K562 (cell line): ENCODE results near the gene DCAF7. TPM values are rescaled to one million over a fixed set of nuclear protein-coding genes. Genes with fewer than 3 reads are reported as not detected.

ENCODE experiments used
- ATAC-seq: fragments of 200-7000 bp; cut with Tn5 transposase; 3 replicates; pipeline ENCODE4 v1.9.1; 2020; ENCODE audit warnings: moderate library complexity
- BruUV-seq: library from RNA; stranded (reverse); fragments of 400-500 nt; replicated peaks from 2 replicates; lab custom pipeline; 2021; lab: Mats Ljungman, UMichigan
- CTCF ChIA-PET: fragments of 300-600 bp; formaldehyde crosslinking; extraction: SDS; loops from one replicate; lab custom pipeline; 2021; ENCODE audit warnings: low intra/inter-chr PET ratio; lab: Yijun Ruan, JAX
- POLR2A ChIA-PET: fragments of 300-600, 350-650 bp; sonication (Branson Sonifier 250); formaldehyde crosslinking; extraction: SDS; loops from one replicate; lab custom pipeline; 2021; ENCODE audit warnings: antibody characterized with exemption, inconsistent platforms; lab: Yijun Ruan, JAX
- DNase-seq, 4 experiments: peaks; one replicate each; pipeline versions ENCODE4 v3.0.0 to v3.0.0-alpha.2; 2011 to 2018; ENCODE audit warnings: low spot score in 3 of 4, mixed read lengths in 3 of 4; ENCODE audit errors: extremely low read depth in 1 of 4
- FAIRE-seq: peaks from 2 replicates; lab custom pipeline; 2011; peaks lifted over from hg19 to GRCh38; lab: Jason Lieb, UNC
- H2AFZ ChIP-seq: 2 replicates; pipeline ENCODE4 v1.6.0; 2011; ENCODE audit warnings: low read depth, low read length, control low read depth, inconsistent platforms
- H3K27ac ChIP-seq: fragments of 200-600 bp; 3 replicates; pipeline ENCODE4 v1.8.0; 2011; ENCODE audit warnings: low read depth, mild to moderate bottlenecking, control low read depth, inconsistent platforms, low read length, moderate library complexity, mixed read lengths; ENCODE audit errors: extremely low read depth
- H3K27me3 ChIP-seq, 2 experiments: fragments of 300-600 bp in 1 of 2; 2 replicates in 1 of 2; 3 replicates in 1 of 2; pipeline versions ENCODE4 v1.6.0 to v1.8.0; 2011; ENCODE audit warnings: inconsistent platforms in 2 of 2, low read length in 2 of 2, mild to moderate bottlenecking in 1 of 2, mixed read lengths in 1 of 2, moderate library complexity in 1 of 2; ENCODE audit not compliant: control insufficient read depth in 2 of 2, insufficient read depth in 2 of 2
- H3K36me3 ChIP-seq: fragments of 300-600 bp; 3 replicates; pipeline ENCODE4 v1.8.0; 2011; ENCODE audit warnings: mild to moderate bottlenecking, low read length, inconsistent platforms; ENCODE audit not compliant: control insufficient read depth, insufficient read depth
- H3K4me1 ChIP-seq, 2 experiments: fragments of 200-600 bp in 1 of 2; replicated peaks in 1 of 2; 2 replicates in 1 of 2; 3 replicates in 1 of 2; pipeline versions ENCODE4 v1.5.1 to v1.8.0; 2011; ENCODE audit warnings: inconsistent platforms in 2 of 2, low read length in 2 of 2, mild to moderate bottlenecking in 1 of 2, mixed read lengths in 1 of 2, moderate library complexity in 1 of 2; ENCODE audit not compliant: control insufficient read depth in 2 of 2, insufficient read depth in 2 of 2
- H3K4me2 ChIP-seq: 2 replicates; pipeline ENCODE4 v1.6.1; 2011; ENCODE audit warnings: low read length, control low read depth, inconsistent platforms, mixed read lengths; ENCODE audit not compliant: insufficient read depth
- H3K4me3 ChIP-seq: fragments of 200-600 bp; sonication (generic), shearing (Covaris generic); 2 replicates; pipeline ENCODE4 v1.5.1; 2016; ENCODE audit warnings: control low read depth, inconsistent platforms
- H3K79me2 ChIP-seq: fragments of 200-600 bp; 3 replicates; pipeline ENCODE4 v1.8.0; 2011; ENCODE audit warnings: low read length, inconsistent platforms; ENCODE audit not compliant: control insufficient read depth, insufficient read depth
- H3K9ac ChIP-seq, 2 experiments: 2 replicates each; pipeline versions ENCODE4 v1.6.0 to v1.6.1; 2011; ENCODE audit warnings: low read depth in 2 of 2, low read length in 2 of 2, control low read depth in 1 of 2, inconsistent platforms in 1 of 2, mild to moderate bottlenecking in 1 of 2, mixed read lengths in 1 of 2; ENCODE audit not compliant: insufficient read depth in 1 of 2
- H3K9me1 ChIP-seq: one replicate; pipeline ENCODE4 v1.6.0; 2011; ENCODE audit warnings: inconsistent platforms, mild to moderate bottlenecking, low read length, moderate library complexity; ENCODE audit not compliant: control insufficient read depth, insufficient read depth
- H3K9me3 ChIP-seq: replicated peaks from 2 replicates; pipeline ENCODE4 v1.5.1; 2011; ENCODE audit warnings: low read depth, low read length, inconsistent platforms; ENCODE audit not compliant: control insufficient read depth, insufficient read depth
- H4K20me1 ChIP-seq: replicated peaks from 2 replicates; pipeline ENCODE4 v1.6.1; 2011; ENCODE audit warnings: low read length, inconsistent platforms, mixed read lengths; ENCODE audit not compliant: control insufficient read depth, insufficient read depth
- CREM ChIP-seq: IDR thresholded peaks from 2 replicates; pipeline ENCODE4 v1.6.1; 2014; ENCODE audit warnings: antibody characterized with exemption, low read depth
- CTBP1 ChIP-seq: fragments of 450-650 bp; IDR thresholded peaks from 2 replicates; pipeline ENCODE4 v1.6.1; 2016; ENCODE audit warnings: borderline replicate concordance
- FOXP1 ChIP-seq: sonication (generic); formaldehyde crosslinking; IDR thresholded peaks from 2 replicates; pipeline ENCODE4 v1.8.0; 2022; ENCODE audit warnings: mild to moderate bottlenecking, missing genetic modification reagents
- MGA ChIP-seq: fragments of 450-650 bp; IDR thresholded peaks from 2 replicates; pipeline ENCODE4 v1.6.1; 2016; ENCODE audit warnings: mild to moderate bottlenecking, moderate library complexity
- NR1H2 ChIP-seq: sonication (generic); formaldehyde crosslinking; IDR thresholded peaks from 2 replicates; pipeline ENCODE4 v1.4.0; 2020; ENCODE audit warnings: mild to moderate bottlenecking, missing genetic modification reagents
- ZNF232 ChIP-seq: sonication (generic); formaldehyde crosslinking; IDR thresholded peaks from 2 replicates; pipeline ENCODE4 v1.8.0; 2022; ENCODE audit warnings: mild to moderate bottlenecking, missing genetic modification reagents
- ZNF347 ChIP-seq: fragments of 450-650 bp; formaldehyde crosslinking; IDR thresholded peaks from 2 replicates; pipeline ENCODE4 v1.4.0; 2020; ENCODE audit warnings: low read depth, mild to moderate bottlenecking, moderate library complexity
- WGBS: fragments of 100-300 bp; shearing (Covaris generic); methylation state at CpG from one replicate; pipeline ENCODE4 v1.1.6; 2016; ENCODE audit warnings: low coverage, mixed read lengths; ENCODE audit not compliant: insufficient coverage; ENCODE audit errors: missing lambda C conversion rate; 5-methylcytosine and 5-hydroxymethylcytosine counted together
- in situ Hi-C: fragments of 300-500 bp; cut with MboI; formaldehyde crosslinking; loops from 4 replicates; pipeline ENCODE4 v1.15.0; 2018; ENCODE audit warnings: inconsistent platforms, mixed read lengths
- intact Hi-C: fragments of 100-400 bp; cut with micrococcal nuclease; formaldehyde crosslinking; loops from 2 replicates; pipeline ENCODE4 v1.14.2; 2022
- polyA plus RNA-seq, 8 experiments: library from polyadenylated mRNA; depleted of rRNA in 4 of 8; stranded (reverse) in 5 of 8; unstranded in 3 of 8; fragments of >200 nt; fragmentation: Nextera tagmentation in 2 of 8; fragmentation: Illumina TruSeq in 1 of 8; extraction: Ambion mirVana in 2 of 8; extraction: Trizol in 1 of 8; gene quantifications; 2 replicates each; pipeline versions ENCODE4 v1.2.1 to v1.2.3, GENCODE V29; 2011 to 2014; ENCODE audit warnings: inconsistent platforms in 1 of 8, missing spikeins in 1 of 8
- total RNA-seq, 7 experiments: library from RNA; depleted of rRNA in 6 of 7; stranded (reverse); fragments of >200 nt in 6 of 7; fragmentation: Illumina TruSeq in 2 of 7; extraction: Trizol in 2 of 7; gene quantifications; 2 replicates each; pipeline versions ENCODE4 v1.2.1 to v1.2.3, GENCODE V29; 2011 to 2021; ENCODE audit warnings: low replicate concordance in 1 of 7
- TF ChIP-seq, protein P1 (sequence below): fragments of 450-650 bp; formaldehyde crosslinking; IDR thresholded peaks from 2 replicates; pipeline ENCODE4 v1.4.0; 2020; ENCODE audit warnings: mild to moderate bottlenecking, mixed read lengths

Gene DCAF7
- total and polyA plus RNA-seq, 9 of the 15 experiments (the other 6 are each of a cell fraction or from before 2014, with no cell fraction given), result 30.8 to 123 (median 40.2) TPM

DNA sequence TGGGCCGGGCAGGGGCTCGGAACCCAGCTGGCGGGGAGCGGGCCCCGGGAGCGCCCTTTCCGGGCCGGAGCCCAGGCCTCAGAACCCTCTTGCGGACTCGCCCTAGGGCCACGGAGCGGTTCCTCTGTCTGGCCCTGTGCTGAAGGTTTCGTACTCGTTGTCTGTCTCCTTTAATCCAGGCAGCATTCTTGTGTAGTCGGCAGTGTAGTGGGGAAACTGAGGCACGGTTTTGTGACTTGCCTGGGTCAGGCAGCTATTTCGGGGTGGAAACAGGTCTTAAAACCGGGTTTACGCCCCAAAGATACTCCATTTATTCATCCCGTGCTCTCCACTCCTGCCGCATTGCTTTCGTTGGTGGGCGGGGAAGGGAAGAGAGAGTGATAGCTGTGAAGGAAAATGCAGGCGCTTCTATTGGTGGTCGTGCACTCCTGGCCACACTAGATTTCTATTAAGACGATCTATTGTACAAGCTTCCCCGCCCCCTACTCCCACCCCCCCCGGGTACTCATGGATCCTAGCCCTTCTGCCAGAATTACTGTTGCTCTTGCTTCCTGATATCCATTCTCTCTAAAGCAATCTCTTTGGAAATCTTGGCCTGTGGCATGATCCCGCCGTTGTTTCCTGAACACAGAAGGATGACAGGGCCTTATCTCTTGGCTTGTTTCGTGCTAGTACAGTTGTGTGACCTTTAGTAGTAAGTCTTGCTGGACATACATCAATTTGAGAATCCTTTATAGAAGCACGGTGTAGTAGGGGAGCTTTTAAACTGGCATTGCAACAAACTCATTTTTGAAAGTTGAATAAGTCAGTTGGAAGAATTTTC, 751 bp downstream of the DCAF7 start:
- H3K9ac ChIP-seq, result peak overlapping the region; percentile 93 to 98
- peaks cover 35% of the 10 kb centered on the region for H3K36me3 ChIP-seq
- ChIA-PET POLR2A (interaction anchor here (0.5 to 3.3 kb wide), 18 partner anchors 7 to 443 kb away, joined by 3 to 20 read pairs (median 4); partner anchors contain the start of genes CCDC47 and DDX42), CTCF (no interaction called here)
- peaks cover 35% of the 10 kb centered on the region for H4K20me1 ChIP-seq
- peak; percentile 42 for ATAC-seq
- no peaks in the 10 kb centered on the region for H3K27me3 ChIP-seq
- H3K4me2 ChIP-seq, result peak overlapping the region; percentile 94
- in situ Hi-C loops (no loop called here), intact Hi-C loops (loop anchor here (5.0 kb wide), 3 partner anchors 51 to 221 kb away; partner anchors contain the start of genes CCDC47, DDX42 and TACO1)
- peak; percentile 34 to 68 (median 45) for DNase-seq
- H3K9me1 ChIP-seq, result no peaks in the 10 kb centered on the region
- no peaks in the 10 kb centered on the region for H3K9me3 ChIP-seq
- H3K79me2 ChIP-seq, result peaks cover 63% of the 10 kb centered on the region
- H2AFZ ChIP-seq, result peak overlapping the region; percentile 82
- WGBS, result under 1% methylated on average over 32 of the region's 32 CpGs
- peaks cover 11 to 25% of the 10 kb centered on the region in 2 experiments for H3K4me1 ChIP-seq
- BruUV-seq, result TSS peak; percentile 67
- FAIRE-seq, result peak; percentile 71
- H3K4me3 ChIP-seq, result peak overlapping the region; percentile 85
- peak overlapping the region; percentile 95 for H3K27ac ChIP-seq
- TF ChIP-seq ZNF347 (no peak), MGA (no peak), CREM (0 out of 2 replicates have a peak, but pooled peaks have one; percentile 12), FOXP1 (CRISPR knock-in tag) (0 out of 2 replicates have a peak, but pooled peaks have one; percentile 77), ZNF232 (CRISPR knock-in tag) (no peak), CTBP1 (no peak), NR1H2 (CRISPR knock-in tag) (peak; percentile 92; the same call in 1 of the 2 replicates)
- TF ChIP-seq, protein P1, sequence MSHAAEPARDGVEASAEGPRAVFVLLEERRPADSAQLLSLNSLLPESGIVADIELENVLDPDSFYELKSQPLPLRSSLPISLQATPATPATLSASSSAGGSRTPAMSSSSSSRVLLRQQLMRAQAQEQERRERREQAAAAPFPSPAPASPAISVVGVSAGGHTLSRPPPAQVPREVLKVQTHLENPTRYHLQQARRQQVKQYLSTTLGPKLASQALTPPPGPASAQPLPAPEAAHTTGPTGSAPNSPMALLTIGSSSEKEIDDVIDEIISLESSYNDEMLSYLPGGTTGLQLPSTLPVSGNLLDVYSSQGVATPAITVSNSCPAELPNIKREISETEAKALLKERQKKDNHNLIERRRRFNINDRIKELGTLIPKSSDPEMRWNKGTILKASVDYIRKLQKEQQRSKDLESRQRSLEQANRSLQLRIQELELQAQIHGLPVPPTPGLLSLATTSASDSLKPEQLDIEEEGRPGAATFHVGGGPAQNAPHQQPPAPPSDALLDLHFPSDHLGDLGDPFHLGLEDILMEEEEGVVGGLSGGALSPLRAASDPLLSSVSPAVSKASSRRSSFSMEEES (CRISPR knock-in tag), result no peak
